D721Med (cell line): ENCODE results near the gene DYSF.

Experiments used
- DNase-seq: peaks from one replicate; pipeline ENCODE4 v3.0.0; 2011; ENCODE audit warnings: low spot score; ENCODE audit not compliant: insufficient read length
- FAIRE-seq: peaks from 2 replicates; lab custom pipeline; 2011; peaks lifted over from hg19 to GRCh38; lab: Jason Lieb, UNC
- CTCF ChIP-seq: IDR thresholded peaks from 2 replicates; pipeline ENCODE4 v1.5.1; 2012; ENCODE audit warnings: mild to moderate bottlenecking, control low read depth; ENCODE audit not compliant: insufficient read depth; ENCODE audit errors: missing control alignments

DYSF gene

GRCh38 chr2:71604726-71605120, 151.4 kb downstream of the DYSF start:
- no peak for DNase-seq
- no peak for FAIRE-seq
- no peak for TF ChIP-seq CTCF

GRCh38 chr2:71605173-71605641, 151.8 kb downstream of the DYSF start:
- TF ChIP-seq CTCF: no peak
- no peak for DNase-seq

GRCh38 chr2:71605781-71606241, 152.4 kb downstream of the DYSF start:
- FAIRE-seq (no peak), DNase-seq (peak; percentile 5)
- TF ChIP-seq CTCF: no peak

More at GRCh38 chr2:71605173-71605641, 151.8 kb downstream of the DYSF start:
- no peak for FAIRE-seq

- no peak for TF ChIP-seq CTCF
- no peak for FAIRE-seq
- peak; percentile 1 for DNase-seq
Measured at GRCh38 chr2:71606244-71606643, 152.9 kb downstream of the DYSF start.

- FAIRE-seq (no peak), DNase-seq (peak; percentile 3)
- no peak for TF ChIP-seq CTCF
Measured at GRCh38 chr2:71607151-71607889, 154.0 kb downstream of the DYSF start.

GRCh38 chr2:71608034-71608433, 154.7 kb downstream of the DYSF start:
- DNase-seq (no peak), FAIRE-seq (no peak)
- TF ChIP-seq CTCF: no peak

DNA sequence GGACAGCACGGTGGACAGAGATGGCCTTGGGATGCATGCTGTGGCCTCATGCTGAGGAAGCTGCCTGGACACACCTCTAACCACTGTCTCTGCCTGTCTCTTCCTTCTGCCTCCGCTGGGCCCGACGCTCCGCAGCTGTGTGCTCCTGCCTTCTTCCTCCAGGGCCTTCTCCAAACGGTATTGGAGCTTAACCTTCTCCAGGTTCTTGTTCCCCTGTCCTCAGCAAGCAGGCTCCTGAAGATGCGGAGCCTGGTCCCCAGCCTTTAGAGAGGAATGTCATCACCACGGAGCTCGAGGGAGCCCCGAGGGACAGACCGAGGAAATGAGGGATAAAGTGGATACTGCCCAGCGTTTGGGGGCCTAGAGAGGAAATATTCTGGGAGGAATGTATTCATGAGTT, 155.1 kb downstream of the DYSF start:
- no peak for TF ChIP-seq CTCF
- FAIRE-seq (no peak), DNase-seq (no peak)
